H1 (cell line): ENCODE data around the gene CHCHD6.

ENCODE experiments used
- CHD2 ChIP-seq: IDR thresholded peaks from 2 replicates; pipeline ENCODE4 v1.6.1; 2012; ENCODE audit warnings: low read length, improper control_type of control experiment
- CTCF ChIP-seq, 3 experiments: IDR thresholded peaks; 1 replicate in 2 of 3; 2 replicates in 1 of 3; pipeline versions ENCODE4 v1.5.1 to v1.6.1; 2011; ENCODE audit warnings: low read length in 3 of 3, mild to moderate bottlenecking in 3 of 3, inconsistent platforms in 2 of 3, low read depth in 1 of 3, moderate library complexity in 1 of 3; ENCODE audit not compliant: insufficient read depth in 1 of 3; ENCODE audit errors: control extremely low read depth in 1 of 3
- E2F6 ChIP-seq: IDR thresholded peaks from 2 replicates; pipeline ENCODE4 v1.6.1; 2012; ENCODE audit warnings: inconsistent platforms
- HDAC2 ChIP-seq, 2 experiments: fragments of 300-600 bp in 1 of 2; sonication (generic) in 1 of 2; IDR thresholded peaks; 2 replicates each; pipeline ENCODE4 v1.6.1; 2011 to 2012; ENCODE audit warnings: low read depth in 2 of 2, low read length in 2 of 2, mild to moderate bottlenecking in 2 of 2, moderate library complexity in 2 of 2, borderline replicate concordance in 1 of 2, inconsistent platforms in 1 of 2
- MAX ChIP-seq: IDR thresholded peaks from 2 replicates; pipeline ENCODE4 v1.6.1; 2012; ENCODE audit warnings: inconsistent platforms
- POLR2A ChIP-seq, 2 experiments: IDR thresholded peaks; 1 replicate in 1 of 2; 2 replicates in 1 of 2; pipeline ENCODE4 v1.6.1; 2011; ENCODE audit warnings: low read depth in 2 of 2, low read length in 2 of 2, mild to moderate bottlenecking in 2 of 2; ENCODE audit errors: control extremely low read depth in 1 of 2
- POLR2AphosphoS5 ChIP-seq: IDR thresholded peaks from 2 replicates; pipeline ENCODE4 v1.6.1; 2011; ENCODE audit warnings: low read depth, low read length
- TAF1 ChIP-seq: IDR thresholded peaks from 2 replicates; pipeline ENCODE4 v1.6.1; 2011; ENCODE audit warnings: mild to moderate bottlenecking, low read depth, low read length
- YY1 ChIP-seq: IDR thresholded peaks from 2 replicates; pipeline ENCODE4 v1.6.1; 2011; ENCODE audit warnings: low read depth, mild to moderate bottlenecking, low read length

- TF ChIP-seq CTCF (IDR thresholded peaks at IDR 0.05; ENCODE audit: control extremely low read depth in 1 of 3, insufficient read depth in 1 of 3, low read depth in 1 of 3, low read length in 3 of 3) (peak; percentile 35 to 48 (median 47)), HDAC2 (IDR thresholded peaks at IDR 0.05; ENCODE audit: borderline replicate concordance in 1 of 2, low read depth in 2 of 2, low read length in 2 of 2) (no peak), YY1 (no peak), TAF1 (no peak), CHD2 (no peak), E2F6 (no peak), POLR2A (IDR thresholded peaks at IDR 0.05; ENCODE audit: control extremely low read depth in 1 of 2, low read depth in 2 of 2, low read length in 2 of 2) (no peak), MAX (no peak), POLR2AphosphoS5 (no peak)
Observed at GRCh38 chr3:126664591-126665214, 39.3 kb upstream of the CHCHD6 start.
